GM21529 (cell line): ENCODE results near the gene CNOT2.
A peak's percentile ranks its signal among the peaks of the same experiment; 100 is the strongest.

Source experiments
- ATAC-seq: cut with Tn5 transposase; IDR thresholded peaks from one replicate; pipeline ENCODE4 v1.9.1; 2021; ENCODE audit not compliant: unreplicated experiment

CNOT2 gene

DNA sequence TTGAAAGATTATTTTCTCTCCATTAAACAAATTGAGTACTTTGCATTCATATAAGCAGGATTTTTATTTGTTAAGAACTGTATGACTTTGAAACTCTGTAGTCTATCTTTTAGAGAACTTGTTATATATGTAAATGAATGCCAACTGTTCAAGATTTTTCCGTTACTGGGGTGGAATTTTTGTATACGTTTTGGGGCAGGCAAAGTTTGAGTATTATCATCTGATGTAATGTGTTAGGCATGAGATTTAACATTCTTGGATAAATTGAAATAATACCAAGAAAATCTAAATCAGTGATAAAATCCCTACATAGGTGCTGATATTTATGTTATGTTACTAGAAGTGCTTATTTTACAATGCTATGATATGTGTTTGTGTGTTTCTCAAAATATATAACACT lies 8.4 kb downstream of the CNOT2 start:
- no peak for ATAC-seq

DNA sequence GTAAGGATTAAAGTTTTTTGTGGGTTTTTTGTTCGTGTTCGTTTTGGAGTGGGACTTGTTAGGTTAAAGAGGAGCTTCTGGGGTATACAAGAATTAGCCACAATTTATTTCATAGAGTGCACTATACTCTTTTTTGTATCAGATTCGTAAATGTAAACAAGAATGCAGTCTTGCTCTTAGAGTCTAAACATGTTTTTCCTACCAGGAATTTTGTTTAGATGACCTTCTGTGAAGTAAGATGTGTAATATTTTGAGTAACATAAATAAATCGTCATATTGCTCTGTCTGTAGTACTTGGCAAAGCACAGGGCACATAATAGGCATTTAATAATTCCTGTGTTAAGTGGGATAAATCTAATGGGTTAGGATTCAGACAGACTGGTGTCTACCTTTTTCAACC lies 9.6 kb downstream of the CNOT2 start:
- no peak for ATAC-seq

DNA sequence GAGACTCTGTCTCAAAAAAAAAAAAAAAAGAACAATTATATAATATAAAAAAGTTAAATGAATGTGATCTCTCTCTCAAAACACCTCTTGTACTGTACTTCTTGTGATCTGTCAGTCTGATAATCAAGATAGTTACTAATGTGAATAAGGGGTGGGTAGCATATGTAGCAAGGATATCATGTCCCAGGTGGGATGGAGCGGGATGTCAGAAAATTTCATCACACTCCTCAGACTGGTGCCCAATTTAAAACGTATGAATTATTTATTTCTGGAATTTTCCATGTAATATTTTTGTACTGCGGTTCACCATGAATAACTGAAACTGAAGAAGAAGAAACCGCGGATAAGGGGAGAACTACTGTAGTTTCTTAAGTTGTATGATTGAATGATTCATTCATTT lies 11.0 kb downstream of the CNOT2 start:
- no peak for ATAC-seq

DNA sequence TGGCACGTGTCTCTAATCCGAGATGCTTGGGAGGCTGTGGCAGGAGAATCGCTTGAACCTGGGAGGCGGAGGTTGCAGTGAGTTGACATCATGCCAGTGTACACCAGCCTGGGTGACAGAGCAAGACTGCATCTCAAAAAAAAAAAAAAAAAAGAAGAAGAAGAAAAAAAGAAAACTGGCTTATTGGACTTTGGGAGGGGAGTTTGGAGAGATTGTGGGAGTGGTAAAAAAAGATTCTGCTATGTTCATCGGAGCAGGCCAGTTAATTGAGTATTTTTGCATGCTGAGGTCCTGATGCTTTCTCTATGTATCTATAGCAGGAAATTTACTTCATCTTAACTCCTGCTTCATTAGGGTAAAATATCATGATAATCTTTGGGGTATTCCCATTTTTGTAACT lies 11.6 kb downstream of the CNOT2 start:
- ATAC-seq: no peak

- ATAC-seq: no peak
Measured at GRCh38 chr12:70255311-70255710, 12.1 kb downstream of the CNOT2 start.

DNA sequence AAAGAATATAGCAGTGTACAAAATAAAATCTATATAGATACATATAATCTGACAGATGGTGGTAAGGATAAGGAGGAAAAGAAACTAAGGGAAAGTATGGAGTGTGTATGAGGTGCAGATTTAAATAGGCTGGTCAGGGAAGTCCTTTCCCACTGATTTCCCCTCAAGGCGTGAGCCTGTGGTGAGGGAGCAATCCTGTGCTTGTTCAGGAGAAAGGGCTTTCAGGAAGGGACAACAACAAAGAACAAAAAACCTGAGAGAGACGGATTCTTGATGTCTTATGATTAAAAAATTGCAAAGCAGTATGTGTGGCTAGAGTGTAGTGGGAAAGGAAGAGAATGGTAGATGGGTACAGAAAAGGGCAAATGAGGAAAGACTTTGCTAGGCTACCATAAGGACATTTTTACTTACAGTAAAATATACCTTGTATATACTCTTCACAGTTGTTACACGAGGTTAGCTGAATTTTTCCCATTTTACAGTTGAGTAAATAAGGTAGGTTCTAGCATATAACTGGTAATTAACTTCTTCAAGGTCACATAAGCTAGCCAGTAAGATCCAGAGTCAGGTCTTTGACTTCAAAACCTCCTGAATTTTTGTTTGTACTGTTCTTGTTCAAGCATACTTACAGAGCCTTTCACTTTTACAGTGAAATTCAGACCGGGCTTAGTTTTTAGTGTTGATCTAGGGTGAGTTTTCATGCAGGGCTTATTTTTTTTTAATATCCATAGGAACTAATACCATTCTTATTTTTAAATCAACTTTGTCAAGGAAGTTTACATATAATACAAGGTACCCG lies 15.6 kb downstream of the CNOT2 start:
- ATAC-seq: no peak

- ATAC-seq: peak; percentile 49
Measured at GRCh38 chr12:70260646-70261045, 17.4 kb downstream of the CNOT2 start.

DNA sequence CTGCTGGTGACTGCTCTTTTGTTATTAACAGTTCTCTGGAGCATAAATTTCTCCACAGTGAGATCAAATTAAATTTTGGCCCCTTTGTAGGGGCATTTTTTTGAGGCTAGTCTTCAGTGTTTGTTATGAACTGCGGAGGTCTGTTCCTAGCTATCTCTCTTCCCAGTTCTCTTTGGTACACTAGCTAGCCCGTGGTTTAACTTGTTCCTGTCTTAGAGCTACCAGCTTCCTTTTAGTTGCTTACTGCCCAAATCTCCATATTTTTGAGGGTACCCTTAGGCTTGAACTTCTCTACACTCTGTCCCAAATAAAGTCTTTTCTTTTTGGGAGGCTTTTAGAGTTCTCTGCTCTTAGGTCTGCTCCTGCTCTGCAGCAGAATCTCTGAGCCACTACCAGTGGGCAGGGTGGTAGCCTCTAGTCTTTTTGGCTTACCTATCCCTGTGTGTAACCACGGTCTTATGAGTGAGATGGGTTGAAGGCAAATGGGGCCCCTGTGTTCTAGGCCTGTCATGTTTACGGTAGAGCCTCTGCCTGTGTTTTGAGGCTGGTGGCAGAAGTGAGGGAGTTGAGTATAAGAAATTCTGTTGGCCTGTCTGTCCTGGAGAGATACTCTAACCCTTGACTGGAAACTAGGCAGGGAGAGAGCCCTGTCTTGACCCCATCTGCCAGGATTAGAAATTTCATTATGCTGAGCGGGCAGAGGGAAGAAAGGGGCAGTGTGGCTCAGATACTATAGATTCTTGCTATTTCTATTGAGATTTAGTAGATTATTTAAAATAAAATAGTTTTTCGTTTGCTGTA lies 21.0 kb downstream of the CNOT2 start:
- ATAC-seq: no peak

DNA sequence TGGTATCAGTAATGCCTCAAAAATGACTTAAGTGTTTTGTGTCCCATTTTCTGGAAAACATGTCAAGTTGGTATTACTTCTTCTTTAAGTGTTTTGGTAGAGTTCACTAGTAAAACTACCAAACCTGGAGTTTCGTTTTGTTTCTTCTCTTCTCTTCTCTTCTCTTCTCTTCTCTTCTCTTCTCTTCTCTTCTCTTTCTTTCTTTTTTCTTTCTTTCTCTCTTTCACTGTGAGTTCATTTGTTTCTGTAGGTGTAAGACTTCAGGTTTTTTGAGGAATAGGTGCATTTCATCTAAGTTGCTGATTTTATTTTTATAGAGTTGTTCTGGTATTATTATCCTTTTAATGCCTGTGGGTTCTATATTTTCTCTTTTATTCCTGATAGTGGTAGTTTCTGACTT lies 21.9 kb downstream of the CNOT2 start:
- ATAC-seq: no peak

- no peak for ATAC-seq
Measured at GRCh38 chr12:70267550-70267949, 24.3 kb downstream of the CNOT2 start.

GRCh38 chr12:70268972-70269371 lies 25.7 kb downstream of the CNOT2 start:
- no peak for ATAC-seq

- ATAC-seq: no peak
Measured at GRCh38 chr12:70270108-70270507, 26.9 kb downstream of the CNOT2 start.

GRCh38 chr12:70271025-70271424 lies 27.8 kb downstream of the CNOT2 start:
- ATAC-seq: no peak

GRCh38 chr12:70272510-70272909 lies 29.3 kb downstream of the CNOT2 start:
- ATAC-seq: no peak

GRCh38 chr12:70275045-70275444 lies 31.8 kb downstream of the CNOT2 start:
- no peak for ATAC-seq

GRCh38 chr12:70277973-70278372 lies 34.7 kb downstream of the CNOT2 start:
- no peak for ATAC-seq

DNA sequence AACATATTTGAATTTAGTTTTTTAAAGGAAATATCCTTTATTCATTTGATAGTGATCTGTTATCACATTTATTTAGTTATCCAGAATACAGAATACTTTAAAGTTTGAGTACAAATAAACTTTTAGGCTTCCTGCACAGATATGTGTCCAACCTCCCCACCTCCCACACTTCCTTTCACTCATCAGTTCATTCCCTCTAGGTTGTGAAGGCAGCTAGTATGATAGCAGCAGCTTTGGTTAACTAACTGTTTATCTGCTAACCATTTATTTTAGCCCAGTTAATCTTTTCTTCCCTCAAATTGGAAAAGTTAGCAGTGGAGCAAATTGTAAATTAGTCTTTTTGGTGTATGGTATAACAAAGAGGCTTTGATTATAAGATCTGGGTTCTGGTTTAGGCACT lies 35.7 kb downstream of the CNOT2 start:
- ATAC-seq: no peak

- no peak for ATAC-seq
Measured at GRCh38 chr12:70283232-70283631, 40.0 kb downstream of the CNOT2 start.

- ATAC-seq: no peak
Measured at GRCh38 chr12:70288817-70289216, 45.6 kb downstream of the CNOT2 start.

DNA sequence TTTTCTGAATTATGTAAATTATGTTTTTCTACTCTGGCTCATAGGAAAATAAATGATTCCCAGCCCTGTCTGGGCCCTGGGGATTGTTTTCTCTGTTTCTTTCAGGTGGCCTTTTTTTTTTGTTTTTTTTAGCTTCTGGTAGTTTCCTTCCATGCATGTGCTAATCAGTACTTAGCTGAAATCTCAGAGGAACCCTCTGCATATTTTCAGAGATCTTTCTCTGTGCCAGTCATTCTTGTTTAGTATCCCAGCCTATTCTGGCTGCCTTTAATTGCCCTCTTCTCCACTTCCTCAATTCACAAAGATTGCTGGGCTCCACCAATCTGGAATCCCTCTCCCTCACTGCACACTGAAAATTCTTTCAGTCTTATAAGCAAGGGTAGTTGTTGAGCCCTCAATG lies 46.9 kb downstream of the CNOT2 start:
- ATAC-seq: no peak

DNA sequence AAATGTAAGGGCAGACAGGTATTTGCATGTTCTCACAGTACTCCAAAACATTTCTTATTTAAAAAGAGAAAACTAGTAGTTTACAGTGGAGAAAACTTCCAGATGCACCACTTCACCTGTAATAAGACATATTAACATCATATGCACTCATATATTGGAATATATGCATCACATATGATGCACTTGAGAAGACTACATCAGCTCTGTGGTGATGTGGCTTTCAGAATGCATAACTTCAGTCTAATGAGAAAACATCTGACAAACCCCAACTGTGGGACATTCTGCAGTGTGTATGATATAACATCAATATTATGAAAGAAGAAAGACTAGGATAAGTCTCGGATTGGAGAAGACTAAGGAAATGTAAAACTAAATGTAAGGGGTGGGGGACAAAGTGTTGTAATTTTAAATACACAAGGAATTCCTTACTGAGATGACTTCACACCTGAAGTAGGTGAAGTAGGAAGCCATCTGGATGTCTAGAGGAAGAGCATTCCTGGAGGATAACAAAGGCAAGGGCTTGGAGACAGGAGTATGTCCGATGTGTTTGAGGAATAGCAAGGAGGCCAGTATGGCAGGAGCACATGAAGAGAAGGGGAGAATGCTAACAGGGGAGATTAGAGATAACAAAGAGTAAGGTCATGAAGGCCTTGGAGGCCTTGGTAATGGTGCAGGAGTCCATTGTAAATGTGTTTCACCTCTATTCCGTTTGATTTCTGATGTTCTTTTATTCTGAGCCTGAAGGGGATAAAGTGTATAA lies 49.0 kb downstream of the CNOT2 start:
- ATAC-seq: no peak
